ENCODE data around the gene FAM20B. TPM values are rescaled to one million over a fixed set of nuclear protein-coding genes. Genes with fewer than 3 reads are reported as not detected.
A peak's percentile ranks its signal among the peaks of the same experiment; 100 is the strongest.

The FAM20B gene
- total and polyA plus RNA-seq, 8 donors: 5.4 to 24.6 (median 16.0) TPM

DNA sequence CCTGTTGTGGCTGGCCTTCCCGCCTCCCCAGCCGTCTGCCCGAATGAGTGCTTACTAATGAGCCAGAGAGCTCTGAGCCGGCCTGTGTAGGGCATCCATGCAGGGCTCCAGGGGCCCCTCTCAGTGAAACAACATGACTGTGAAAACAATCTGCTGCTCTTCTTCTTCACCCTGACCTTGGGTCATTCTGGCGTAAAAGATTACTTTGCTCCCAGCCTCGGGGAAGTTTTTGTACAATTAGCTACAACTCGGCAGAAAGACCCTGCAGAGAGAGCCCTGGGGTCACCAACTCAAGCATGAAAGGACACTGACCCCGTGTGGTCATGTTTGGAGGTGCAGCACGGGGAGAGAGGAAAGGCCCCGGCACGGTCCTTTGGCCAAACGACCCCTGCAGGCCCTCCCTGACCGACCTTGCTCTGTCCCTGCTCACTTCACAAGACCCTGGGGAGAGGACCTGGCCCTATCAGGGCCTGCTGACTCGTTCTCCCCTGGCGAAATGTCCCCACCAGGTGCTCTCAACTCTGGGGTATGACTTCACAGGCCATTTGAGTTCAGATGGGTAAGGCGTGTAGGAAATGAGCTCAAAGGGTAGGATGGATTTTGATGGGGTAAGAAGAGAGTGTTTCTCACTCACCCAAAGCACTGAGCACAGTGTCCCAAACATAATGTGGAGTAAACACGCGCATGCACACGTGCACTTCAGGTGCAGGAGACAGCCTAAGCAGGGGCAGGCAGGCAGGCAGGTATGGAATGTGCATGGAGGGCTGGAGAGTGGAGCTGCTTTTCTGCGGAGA lies 22.9 kb upstream of the FAM20B start:
- H3K27ac ChIP-seq: no peak overlapping the region

DNA sequence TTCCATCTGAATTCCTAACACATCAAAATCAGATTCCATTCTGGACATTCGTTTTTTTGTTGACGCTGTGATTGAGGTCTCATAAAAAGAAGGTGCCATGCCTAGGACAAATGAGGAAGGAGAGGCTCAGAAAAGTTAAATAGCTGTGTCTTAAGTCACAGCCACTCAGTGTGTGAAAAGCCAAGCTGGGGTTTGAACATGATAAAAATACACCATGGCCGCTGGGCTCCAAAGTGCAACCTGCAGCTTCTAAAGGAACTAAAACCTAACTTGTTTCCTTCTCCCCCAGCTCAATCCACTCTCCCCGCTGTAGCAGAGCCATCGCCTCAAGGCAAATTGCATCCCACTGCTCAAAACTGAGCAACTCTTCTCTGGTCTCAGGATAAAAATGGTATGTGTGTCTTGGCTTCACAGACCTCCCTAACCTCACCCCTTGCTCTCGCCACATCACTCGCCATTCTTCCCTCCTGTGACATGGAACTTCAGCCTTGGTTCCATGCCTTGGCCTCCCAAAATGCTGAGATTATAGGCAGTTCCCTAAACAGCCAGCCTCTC lies 22.1 kb upstream of the FAM20B start:
- FAIRE-seq (no peak), ATAC-seq (no peak), DNase-seq (no peak)
- Histone ChIP-seq H3K4me1 (no peaks in the 10 kb centered on the region), H3K27me3 (no peaks in the 10 kb centered on the region), H3K27ac (no peak overlapping the region), H3K9me3 (no peaks in the 10 kb centered on the region), H3K36me3 (no peaks in the 10 kb centered on the region), H3K4me3 (no peak overlapping the region)
- TF ChIP-seq, protein P1, sequence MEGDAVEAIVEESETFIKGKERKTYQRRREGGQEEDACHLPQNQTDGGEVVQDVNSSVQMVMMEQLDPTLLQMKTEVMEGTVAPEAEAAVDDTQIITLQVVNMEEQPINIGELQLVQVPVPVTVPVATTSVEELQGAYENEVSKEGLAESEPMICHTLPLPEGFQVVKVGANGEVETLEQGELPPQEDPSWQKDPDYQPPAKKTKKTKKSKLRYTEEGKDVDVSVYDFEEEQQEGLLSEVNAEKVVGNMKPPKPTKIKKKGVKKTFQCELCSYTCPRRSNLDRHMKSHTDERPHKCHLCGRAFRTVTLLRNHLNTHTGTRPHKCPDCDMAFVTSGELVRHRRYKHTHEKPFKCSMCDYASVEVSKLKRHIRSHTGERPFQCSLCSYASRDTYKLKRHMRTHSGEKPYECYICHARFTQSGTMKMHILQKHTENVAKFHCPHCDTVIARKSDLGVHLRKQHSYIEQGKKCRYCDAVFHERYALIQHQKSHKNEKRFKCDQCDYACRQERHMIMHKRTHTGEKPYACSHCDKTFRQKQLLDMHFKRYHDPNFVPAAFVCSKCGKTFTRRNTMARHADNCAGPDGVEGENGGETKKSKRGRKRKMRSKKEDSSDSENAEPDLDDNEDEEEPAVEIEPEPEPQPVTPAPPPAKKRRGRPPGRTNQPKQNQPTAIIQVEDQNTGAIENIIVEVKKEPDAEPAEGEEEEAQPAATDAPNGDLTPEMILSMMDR (IDR thresholded peaks at IDR 0.05): no peak
- WGBS, 2 donors: 76% methylated on average over 7 of the region's 7 CpGs
- intact Hi-C loops (cut with DNase I): loop anchor here in 2 of 3 donors (5.0 to 10.0 kb wide), 3 partner anchors 239 to 466 kb away; no protein-coding TSS in a partner anchor

More for the DNA sequence above, 22.9 kb upstream of the FAM20B start:
- no peaks in the 10 kb centered on the region for H3K27me3 ChIP-seq
- peak; percentile 75 to 96 (median 92) for ATAC-seq
- no peak overlapping the region for H3K4me3 ChIP-seq
- H3K4me1 ChIP-seq: no peaks in the 10 kb centered on the region
- no peaks in the 10 kb centered on the region for H3K36me3 ChIP-seq
- TF ChIP-seq, protein P1 (IDR thresholded peaks at IDR 0.05): peak; percentile 87 to 98 (median 96)
- DNase-seq: peak; percentile 44 to 89 (median 70)
- intact Hi-C loops (cut with DNase I): loop anchor here in 2 of 3 donors (5.0 to 10.0 kb wide), 3 partner anchors 238 to 465 kb away; no protein-coding TSS in a partner anchor
- no peaks in the 10 kb centered on the region for H3K9me3 ChIP-seq
- 20 to 22% methylated on average over 20 of the region's 20 CpGs for WGBS, 2 donors
- no peak for FAIRE-seq

DNA sequence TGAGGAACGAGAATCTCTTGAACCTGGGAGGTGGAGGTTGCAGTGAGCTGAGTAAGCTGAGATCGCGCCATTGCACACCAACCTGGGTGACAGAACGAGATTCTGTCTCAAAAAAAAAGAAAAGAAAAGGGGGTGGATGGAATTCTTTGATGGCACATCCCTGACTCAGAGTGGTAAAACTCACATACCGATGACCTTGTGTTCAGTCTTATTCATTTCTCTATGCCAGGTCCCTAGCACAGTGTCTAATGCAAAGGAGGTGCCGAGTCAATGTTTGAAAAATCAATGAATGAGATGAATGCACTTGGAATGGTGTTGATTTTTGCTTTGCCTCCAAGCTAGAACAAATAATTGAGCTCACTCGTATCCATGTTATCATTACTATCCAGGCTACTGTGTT lies 18.5 kb upstream of the FAM20B start:
- no peak for FAIRE-seq
- no peak for ATAC-seq
- Histone ChIP-seq H3K9me3 (no peaks in the 10 kb centered on the region), H3K27ac (no peak overlapping the region), H3K36me3 (no peaks in the 10 kb centered on the region), H3K27me3 (no peaks in the 10 kb centered on the region), H3K4me1 (no peaks in the 10 kb centered on the region), H3K4me3 (no peak overlapping the region)
- TF ChIP-seq, protein P1 (IDR thresholded peaks at IDR 0.05): no peak
- DNase-seq: no peak
- 57 to 64% methylated on average over 7 of the region's 7 CpGs for WGBS, 2 donors
- intact Hi-C loops (cut with DNase I): loop anchor here in 2 of 3 donors (10.0 kb wide), 1 partner anchor 242 kb away; no protein-coding TSS in a partner anchor

DNA sequence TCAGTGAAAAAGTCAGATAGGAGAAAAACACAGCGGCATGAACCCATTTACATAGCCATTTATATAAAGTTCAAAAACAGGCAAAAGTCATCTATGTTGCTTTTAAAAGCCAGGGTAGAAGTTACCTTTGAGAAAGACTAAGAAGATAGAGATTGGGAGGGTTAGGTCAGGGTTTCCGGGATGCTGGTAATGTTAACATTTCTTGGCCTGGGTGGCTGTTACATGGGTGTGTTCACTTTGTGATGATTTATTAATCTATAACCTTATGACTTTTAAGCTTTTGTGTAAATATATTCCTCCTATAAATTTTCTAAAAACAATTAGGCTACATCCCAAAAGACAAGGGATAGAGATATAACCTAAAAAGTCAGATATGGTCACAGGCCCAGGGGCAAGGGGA lies 15.0 kb upstream of the FAM20B start:
- WGBS, 2 donors: 92 to 96% methylated on average over 2 of the region's 2 CpGs
- TF ChIP-seq, protein P1 (IDR thresholded peaks at IDR 0.05): no peak

More for the DNA sequence above, 15.0 kb upstream of the FAM20B start:
- H3K27ac ChIP-seq: no peak overlapping the region
- DNase-seq (no peak), ATAC-seq (no peak), FAIRE-seq (no peak)
- no peaks in the 10 kb centered on the region for H3K27me3 ChIP-seq
- no peaks in the 10 kb centered on the region for H3K4me1 ChIP-seq
- intact Hi-C loops (cut with DNase I): no loop called here
- H3K36me3 ChIP-seq: no peaks in the 10 kb centered on the region
- H3K4me3 ChIP-seq: no peak overlapping the region
- no peaks in the 10 kb centered on the region for H3K9me3 ChIP-seq

All from pancreas (tissue), 10 donors.